Stimulated activated CD4-positive, alpha-beta T cell treated with anti-CD3 and anti-CD28 coated beads, TNF-alpha, amount 100 ng/mL, for 4 hours (primary cell): ENCODE results near the gene CTIF.

Source experiments
- DNase-seq, 3 experiments: peaks; one replicate each; pipeline ENCODE4 v3.0.0-alpha.2; 2020; ENCODE audit warnings: low read depth in 3 of 3

The CTIF gene

GRCh38 chr18:48574667-48575300 lies 36.0 kb downstream of the CTIF start:
- DNase-seq = no peak

- DNase-seq = no peak
Measured at GRCh38 chr18:48575301-48575657, 36.4 kb downstream of the CTIF start.

- DNase-seq = no peak
Measured at GRCh38 chr18:48575658-48576456, 37.0 kb downstream of the CTIF start.

GRCh38 chr18:48576457-48576771 lies 37.6 kb downstream of the CTIF start:
- DNase-seq = no peak

GRCh38 chr18:48577478-48578190 lies 38.8 kb downstream of the CTIF start:
- no peak for DNase-seq

GRCh38 chr18:48578289-48578688 lies 39.5 kb downstream of the CTIF start:
- DNase-seq = no peak

- no peak for DNase-seq
Measured at GRCh38 chr18:48580066-48580465, 41.2 kb downstream of the CTIF start.

GRCh38 chr18:48580782-48581181 lies 42.0 kb downstream of the CTIF start:
- DNase-seq = no peak

- no peak for DNase-seq
Measured at GRCh38 chr18:48581206-48581605, 42.4 kb downstream of the CTIF start.

- no peak for DNase-seq
Measured at GRCh38 chr18:48581941-48582340, 43.1 kb downstream of the CTIF start.

GRCh38 chr18:48582946-48583345 lies 44.1 kb downstream of the CTIF start:
- DNase-seq = no peak

GRCh38 chr18:48583573-48583972 lies 44.7 kb downstream of the CTIF start:
- DNase-seq = no peak

- no peak for DNase-seq
Measured at GRCh38 chr18:48589797-48590519, 51.1 kb downstream of the CTIF start.

- no peak for DNase-seq
Measured at GRCh38 chr18:48590678-48591077, 51.8 kb downstream of the CTIF start.

GRCh38 chr18:48592540-48593171 lies 53.8 kb downstream of the CTIF start:
- no peak for DNase-seq

- DNase-seq = no peak
Measured at GRCh38 chr18:48594471-48595094, 55.8 kb downstream of the CTIF start.

GRCh38 chr18:48595703-48596218 lies 56.9 kb downstream of the CTIF start:
- no peak for DNase-seq

GRCh38 chr18:48597110-48597509 lies 58.3 kb downstream of the CTIF start:
- no peak for DNase-seq

GRCh38 chr18:48597671-48598070 lies 58.8 kb downstream of the CTIF start:
- DNase-seq = no peak

- DNase-seq = no peak
Measured at GRCh38 chr18:48599391-48599790, 60.6 kb downstream of the CTIF start.

GRCh38 chr18:48600046-48600445 lies 61.2 kb downstream of the CTIF start:
- no peak for DNase-seq
